A549 (cell line): ENCODE measurements around the gene AKR7A3. TPM values are rescaled to one million over a fixed set of nuclear protein-coding genes. Genes with fewer than 3 reads are reported as not detected.
"Not testable (repeated sequence)": the region's sequence is repeated elsewhere in the genome, so short reads cannot be mapped to it uniquely, and the experiment has no call there.

ENCODE experiments used
- ATAC-seq, 2 experiments: fragments of 200-7000 bp in 1 of 2; fragments of >200 bp in 1 of 2; cut with Nextera tagmentation in 1 of 2; cut with Tn5 transposase in 1 of 2; 3 replicates each; pipeline versions ENCODE4 v1.8.0 to v1.9.1; 2018 to 2020; ENCODE audit warnings: mild to moderate bottlenecking in 1 of 2, moderate library complexity in 1 of 2
- CTCF ChIA-PET: fragments of 300-600 bp; sonication (Branson Sonifier 250); formaldehyde crosslinking; extraction: SDS; loops from one replicate; lab custom pipeline; 2021; ENCODE audit warnings: antibody characterized with exemption, inconsistent platforms; lab: Yijun Ruan, JAX
- POLR2A ChIA-PET: fragments of 350-600 bp; formaldehyde crosslinking; extraction: SDS; loops from one replicate; lab custom pipeline; 2021; ENCODE audit warnings: antibody characterized with exemption, inconsistent platforms; lab: Yijun Ruan, JAX
- DNase-seq, 2 experiments: peaks; one replicate each; pipeline versions ENCODE4 v3.0.0 to v3.0.0-alpha.2; 2011 to 2016; ENCODE audit warnings: low read depth in 1 of 2, low spot score in 1 of 2
- FAIRE-seq: peaks from 2 replicates; lab custom pipeline; 2011; peaks lifted over from hg19 to GRCh38; lab: Jason Lieb, UNC
- H3K27ac ChIP-seq, 2 experiments: fragments of >200 bp; sonication (Bioruptor Twin); formaldehyde crosslinking; 3 replicates each; pipeline ENCODE4 v1.5.1; 2016 to 2017
- H3K4me1 ChIP-seq: fragments of >200 bp; sonication (Bioruptor Twin); formaldehyde crosslinking; 3 replicates; pipeline ENCODE4 v1.6.1; 2016
- H3K4me2 ChIP-seq: fragments of >200 bp; sonication (Bioruptor Twin); formaldehyde crosslinking; 3 replicates; pipeline ENCODE4 v1.6.1; 2016
- H3K4me3 ChIP-seq: fragments of >200 bp; sonication (Bioruptor Twin); formaldehyde crosslinking; 3 replicates; pipeline ENCODE4 v1.5.1; 2016
- H3K9me3 ChIP-seq: fragments of >200 bp; sonication (Bioruptor Twin); formaldehyde crosslinking; 3 replicates; pipeline ENCODE4 v1.6.1; 2016
- BCL3 ChIP-seq: fragments of >200 bp; sonication (Bioruptor Twin); formaldehyde crosslinking; IDR thresholded peaks from 3 replicates; pipeline ENCODE4 v1.6.1; 2016
- BHLHE40 ChIP-seq: IDR thresholded peaks from 2 replicates; pipeline ENCODE4 v1.6.1; 2012; ENCODE audit warnings: low read depth, low read length, inconsistent platforms
- CTCF ChIP-seq: fragments of >200 bp; sonication (Bioruptor Twin); formaldehyde crosslinking; IDR thresholded peaks from 3 replicates; pipeline ENCODE4 v1.5.1; 2016
- EHMT2 ChIP-seq: fragments of 200-600 bp; sonication (generic); IDR thresholded peaks from 2 replicates; pipeline ENCODE4 v1.6.1; 2016; ENCODE audit warnings: antibody characterized with exemption, low read depth, mild to moderate bottlenecking, moderate library complexity
- FOSB ChIP-seq: fragments of 250-450 bp; sonication (Bioruptor Pico); IDR thresholded peaks from 2 replicates; pipeline ENCODE4 v1.5.0; 2020; ENCODE audit warnings: mild to moderate bottlenecking, moderate library complexity
- HDAC2 ChIP-seq: fragments of 200-600 bp; sonication (generic); IDR thresholded peaks from 2 replicates; pipeline ENCODE4 v1.6.1; 2016
- JUN ChIP-seq, 2 experiments: fragments of >200 bp; sonication (Bioruptor Twin); formaldehyde crosslinking; IDR thresholded peaks; 2 replicates in 1 of 2; 3 replicates in 1 of 2; pipeline ENCODE4 v1.6.1; 2016 to 2017
- MAX ChIP-seq: IDR thresholded peaks from 2 replicates; pipeline ENCODE4 v1.6.1; 2012
- NFE2L2 ChIP-seq: fragments of 150-350 bp; conservative IDR thresholded peaks from 2 replicates; pipeline ENCODE4 v1.6.1; 2014; ENCODE audit warnings: low read length
- NPAS2 ChIP-seq: fragments of 250-450 bp; sonication (Bioruptor Pico); IDR thresholded peaks from 2 replicates; pipeline ENCODE4 v1.8.0; 2022; ENCODE audit warnings: mild to moderate bottlenecking, moderate library complexity, borderline replicate concordance
- NR3C1 ChIP-seq: fragments of >200 bp; sonication (Bioruptor Twin); formaldehyde crosslinking; IDR thresholded peaks from 3 replicates; pipeline ENCODE4 v1.6.1; 2017
- PHF8 ChIP-seq: fragments of 200-600 bp; sonication (generic); IDR thresholded peaks from 2 replicates; pipeline ENCODE4 v1.6.1; 2016; ENCODE audit warnings: low read depth, mild to moderate bottlenecking, antibody characterized with exemption, moderate library complexity, borderline replicate concordance
- REST ChIP-seq: fragments of 200-600 bp; sonication (generic); IDR thresholded peaks from 2 replicates; pipeline ENCODE4 v1.6.1; 2016; ENCODE audit warnings: antibody characterized with exemption, mild to moderate bottlenecking, moderate library complexity
- SMC3 ChIP-seq: fragments of >200 bp; sonication (Bioruptor Twin); formaldehyde crosslinking; IDR thresholded peaks from 3 replicates; pipeline ENCODE4 v1.6.1; 2018; ENCODE audit warnings: inconsistent platforms
- WGBS: methylation state at CpG from one replicate; pipeline ENCODE4 v1.1.6; 2017; ENCODE audit errors: missing lambda C conversion rate; 5-methylcytosine and 5-hydroxymethylcytosine counted together
- polyA plus RNA-seq, 4 experiments: library from polyadenylated mRNA; depleted of rRNA in 3 of 4; stranded (reverse); fragments of >200 nt; fragmentation: RNase III in 1 of 4; extraction: RNeasy Plus Mini Kit Qiagen cat#74134 plus additional on column Dnase treatment in 1 of 4; gene quantifications; 2 replicates in 3 of 4; 3 replicates in 1 of 4; pipeline ENCODE4 v1.2.3, GENCODE V29; 2011 to 2017

Gene AKR7A3
- polyA plus RNA-seq, 2 of the 4 experiments (the other 2 are of a cell fraction): 0.10 to 0.21 TPM

GRCh38 chr1:19270343-19270730, 18.2 kb downstream of the AKR7A3 start:
- H3K27ac ChIP-seq, H3K4me2 ChIP-seq, DNase-seq, H3K4me1 ChIP-seq, POLR2A ChIA-PET, H3K9me3 ChIP-seq, H3K4me3 ChIP-seq, FAIRE-seq: not testable (repeated sequence)
- peak in 1 of 2 experiments; percentile 39; a peak in 1 of 6 replicates for ATAC-seq
- WGBS: 70% methylated on average over 5 of the region's 6 CpGs
- CTCF ChIA-PET: interaction anchor here (0.6 kb wide), 1 partner anchor 25 kb away, joined by 5 read pairs; no protein-coding TSS in a partner anchor

- H3K4me1 ChIP-seq, POLR2A ChIA-PET, H3K4me2 ChIP-seq, H3K27ac ChIP-seq, H3K4me3 ChIP-seq, H3K9me3 ChIP-seq, FAIRE-seq: not testable (repeated sequence)
- WGBS: 55% methylated on average over 7 of the region's 9 CpGs
- ATAC-seq: peak in 1 of 2 experiments; percentile 64; a peak in 3 of 6 replicates
- CTCF ChIA-PET: interaction anchor here (0.6 to 1.5 kb wide), 3 partner anchors 14 to 392 kb away, joined by 3 to 5 read pairs (median 5); no protein-coding TSS in a partner anchor
- peak in 1 of 2 experiments; percentile 17 for DNase-seq
Observed at GRCh38 chr1:19269427-19270342, 18.9 kb downstream of the AKR7A3 start.

- no peaks in the 10 kb centered on the region for H3K4me1 ChIP-seq
- DNase-seq (no peak), ATAC-seq (no peak), FAIRE-seq (no peak)
- CTCF ChIA-PET: interaction anchor here (1.1 to 1.5 kb wide), 2 partner anchors 15 to 393 kb away, joined by 3 to 5 read pairs; no protein-coding TSS in a partner anchor
- H3K4me2 ChIP-seq: no peak overlapping the region
- POLR2A ChIA-PET: no interaction called here
- TF ChIP-seq BCL3: no peak
- no peak for TF ChIP-seq REST
- no peak for TF ChIP-seq NPAS2 (CRISPR knock-in tag)
- no peak for TF ChIP-seq EHMT2
- no peak for TF ChIP-seq BHLHE40
- TF ChIP-seq HDAC2: no peak
- TF ChIP-seq SMC3: no peak
- TF ChIP-seq JUN (IDR thresholded peaks at IDR 0.05): no peak
- TF ChIP-seq PHF8: no peak
- TF ChIP-seq FOSB: no peak
- TF ChIP-seq NR3C1: no peak
- TF ChIP-seq CTCF: no peak
- TF ChIP-seq NFE2L2: no peak
- no peak for TF ChIP-seq MAX
- WGBS: 76% methylated on average over 10 of the region's 11 CpGs
- H3K27ac ChIP-seq: no peak overlapping the region
- H3K4me3 ChIP-seq: no peak overlapping the region
- no peaks in the 10 kb centered on the region for H3K9me3 ChIP-seq
Observed at GRCh38 chr1:19268445-19268844, 20.1 kb downstream of the AKR7A3 start.
